G401 (cell line): ENCODE data around the gene EMC1. TPM values are rescaled to one million over a fixed set of nuclear protein-coding genes. Genes with fewer than 3 reads are reported as not detected.
A peak's percentile ranks its signal among the peaks of the same experiment; 100 is the strongest.
"Not testable (repeated sequence)": the region's sequence is repeated elsewhere in the genome, so short reads cannot be mapped to it uniquely, and the experiment has no call there.

Source experiments
- DNase-seq: peaks from one replicate; pipeline ENCODE4 v3.0.0-alpha.2; 2015; ENCODE audit warnings: low spot score
- in situ Hi-C: cut with HindIII; loops from 2 replicates; pipeline ENCODE4 v1.10.0; 2016; ENCODE audit warnings: low sequenced_read_pairs, mixed read lengths
- total RNA-seq: library from RNA; depleted of rRNA; stranded (reverse); fragments of >200 nt; shearing (Covaris generic); gene quantifications from 2 replicates; pipeline ENCODE4 v1.2.3, GENCODE V29; 2014

EMC1 gene
- total RNA-seq, 1 experiment from 2014 or later = 65.0 TPM

- no peak for DNase-seq
- in situ Hi-C loops = no loop called here
Observed at GRCh38 chr1:19222573-19222972, 28.8 kb downstream of the EMC1 start.

GRCh38 chr1:19220991-19221390 lies 30.3 kb downstream of the EMC1 start:
- in situ Hi-C loops = no loop called here
- no peak for DNase-seq

GRCh38 chr1:19220080-19220846 lies 31.1 kb downstream of the EMC1 start:
- in situ Hi-C loops = no loop called here
- DNase-seq = no peak

DNA sequence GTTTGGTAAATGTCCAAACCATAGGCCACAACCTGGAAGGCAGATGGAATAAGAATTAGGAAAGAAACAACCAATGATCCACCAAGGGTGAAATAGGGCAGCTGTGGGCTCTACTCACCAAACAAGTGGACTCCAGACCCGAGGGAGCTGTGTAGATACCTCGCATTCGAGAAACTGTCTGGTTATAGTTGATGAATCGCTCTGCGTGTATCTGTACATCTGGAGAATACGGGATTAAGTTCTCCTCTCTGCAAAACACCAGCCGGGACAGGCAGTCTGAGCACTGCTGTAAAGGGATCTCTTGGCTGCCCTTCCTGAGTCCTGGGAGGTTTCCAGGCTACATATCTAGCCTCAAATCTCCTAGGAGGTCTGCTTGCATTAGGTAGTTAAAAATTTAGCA lies 31.9 kb downstream of the EMC1 start:
- no peak for DNase-seq
- in situ Hi-C loops = no loop called here

DNA sequence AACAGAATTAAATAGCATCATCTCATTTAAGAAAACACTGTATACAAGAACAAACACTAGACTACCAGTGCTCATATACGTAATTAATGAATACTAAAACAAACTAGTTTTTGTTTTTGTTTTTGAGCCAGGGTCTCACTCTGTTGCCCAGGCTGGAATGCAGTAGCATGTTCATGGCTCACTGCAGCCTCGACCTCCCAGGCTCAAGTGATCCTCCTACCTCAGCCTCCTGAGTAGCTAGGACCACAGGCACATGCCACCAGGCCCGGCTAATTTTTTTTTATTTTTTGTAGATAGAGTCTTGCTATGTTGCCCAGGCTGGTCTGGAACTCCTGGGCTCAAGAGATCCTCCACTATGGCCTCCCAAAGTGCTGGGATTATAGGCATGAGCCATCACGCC lies 34.7 kb downstream of the EMC1 start:
- DNase-seq, in situ Hi-C loops: not testable (repeated sequence)

- DNase-seq = no peak
- in situ Hi-C loops = no loop called here
Observed at GRCh38 chr1:19213580-19213979, 37.7 kb downstream of the EMC1 start.

GRCh38 chr1:19212167-19212566 lies 39.2 kb downstream of the EMC1 start:
- in situ Hi-C loops = no loop called here
- DNase-seq = no peak

GRCh38 chr1:19210772-19211549 lies 40.4 kb downstream of the EMC1 start:
- DNase-seq = no peak
- in situ Hi-C loops = no loop called here

DNA sequence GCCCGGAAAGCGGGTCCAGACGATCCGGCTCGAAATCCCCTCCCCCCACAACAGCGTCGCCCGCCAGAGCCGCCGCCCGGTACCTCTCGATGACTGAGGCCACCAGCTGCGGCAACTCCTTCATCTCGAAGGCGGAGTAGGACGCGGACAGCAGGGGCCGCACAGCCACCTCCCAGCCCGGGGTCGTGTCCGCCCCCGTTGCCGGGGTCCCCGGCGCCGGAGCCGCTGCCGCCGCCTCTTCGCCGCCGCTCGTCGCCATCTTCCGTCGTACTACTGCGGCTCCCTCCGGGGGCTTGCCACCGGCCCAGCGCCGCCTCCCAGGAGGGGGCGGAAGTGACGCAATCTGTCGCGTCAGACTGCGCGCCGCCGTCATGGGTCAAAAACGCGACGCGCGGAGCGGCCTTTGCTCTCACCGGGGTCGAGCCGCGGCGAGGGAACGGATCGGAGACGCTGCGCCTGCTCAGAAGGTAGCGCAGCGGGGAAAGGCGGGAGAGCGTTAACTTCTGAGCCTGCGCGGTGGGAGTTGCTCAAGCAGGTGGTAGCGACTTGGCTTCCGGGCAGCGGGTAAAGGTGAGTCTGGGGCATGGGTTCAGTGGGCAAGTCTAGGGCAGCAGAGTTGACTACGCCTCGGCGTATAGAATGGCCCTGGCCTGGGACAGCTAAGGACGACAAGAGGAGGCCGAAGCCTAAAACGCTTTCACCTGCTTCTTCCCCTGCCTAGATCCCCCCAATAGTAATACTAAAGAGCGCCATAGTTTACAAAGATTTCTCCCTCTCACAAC lies 41.1 kb downstream of the EMC1 start, which contains the start of gene UBR4:
Gene UBR4, minus strand, starts transcription at position 277 of the 782 bp plus-strand sequence. Its CDS starts 18 bp downstream, at position 259.
- in situ Hi-C loops = no loop called here
- peak; percentile 91 for DNase-seq

GRCh38 chr1:19209439-19209989 lies 41.8 kb downstream of the EMC1 start:
- DNase-seq = peak; percentile 19
- in situ Hi-C loops = no loop called here

- DNase-seq = peak; percentile 14
- in situ Hi-C loops = no loop called here
Observed at GRCh38 chr1:19208710-19209438, 42.5 kb downstream of the EMC1 start.

DNA sequence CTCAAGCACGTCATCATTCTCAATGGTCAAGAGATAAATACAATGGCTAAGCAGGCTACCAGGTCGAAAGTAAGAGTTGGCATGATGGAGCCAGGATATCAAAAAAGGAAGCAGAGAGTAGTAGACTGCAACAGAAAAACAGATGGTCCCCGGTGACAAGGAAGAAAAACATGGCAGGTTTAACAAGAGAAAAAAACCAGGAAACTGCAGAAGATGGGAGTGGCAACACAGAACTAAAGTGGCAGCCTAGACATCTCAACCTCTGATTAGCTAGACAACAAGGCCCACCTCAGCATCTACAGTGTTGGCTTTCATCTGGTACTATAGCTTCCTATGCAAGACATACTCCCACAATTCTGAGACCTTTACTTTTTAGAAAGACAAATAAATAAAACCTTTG lies 44.4 kb downstream of the EMC1 start:
- DNase-seq = no peak
- in situ Hi-C loops = no loop called here

DNA sequence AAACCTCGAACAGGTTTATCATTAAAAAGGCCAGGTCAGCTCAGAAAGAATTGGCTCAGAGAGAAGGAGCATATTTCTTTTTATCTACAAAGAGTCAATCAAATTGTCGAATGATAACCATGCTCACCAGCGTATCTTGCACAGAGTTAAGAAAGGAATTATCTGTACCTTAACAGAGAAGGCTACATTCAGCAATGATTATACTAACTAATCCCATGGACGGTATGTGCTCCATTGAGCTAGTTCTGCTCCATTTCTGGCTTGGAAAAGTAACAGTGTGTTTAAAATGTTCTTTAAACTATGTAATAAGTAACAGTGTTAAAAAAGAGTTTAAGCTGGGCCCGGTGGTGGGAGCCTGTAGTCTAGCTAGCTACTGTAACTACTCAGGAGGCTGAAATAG lies 45.5 kb downstream of the EMC1 start:
- no peak for DNase-seq
- in situ Hi-C loops = no loop called here

- no peak for DNase-seq
- in situ Hi-C loops = no loop called here
Observed at GRCh38 chr1:19205403-19205802, 45.9 kb downstream of the EMC1 start.

DNA sequence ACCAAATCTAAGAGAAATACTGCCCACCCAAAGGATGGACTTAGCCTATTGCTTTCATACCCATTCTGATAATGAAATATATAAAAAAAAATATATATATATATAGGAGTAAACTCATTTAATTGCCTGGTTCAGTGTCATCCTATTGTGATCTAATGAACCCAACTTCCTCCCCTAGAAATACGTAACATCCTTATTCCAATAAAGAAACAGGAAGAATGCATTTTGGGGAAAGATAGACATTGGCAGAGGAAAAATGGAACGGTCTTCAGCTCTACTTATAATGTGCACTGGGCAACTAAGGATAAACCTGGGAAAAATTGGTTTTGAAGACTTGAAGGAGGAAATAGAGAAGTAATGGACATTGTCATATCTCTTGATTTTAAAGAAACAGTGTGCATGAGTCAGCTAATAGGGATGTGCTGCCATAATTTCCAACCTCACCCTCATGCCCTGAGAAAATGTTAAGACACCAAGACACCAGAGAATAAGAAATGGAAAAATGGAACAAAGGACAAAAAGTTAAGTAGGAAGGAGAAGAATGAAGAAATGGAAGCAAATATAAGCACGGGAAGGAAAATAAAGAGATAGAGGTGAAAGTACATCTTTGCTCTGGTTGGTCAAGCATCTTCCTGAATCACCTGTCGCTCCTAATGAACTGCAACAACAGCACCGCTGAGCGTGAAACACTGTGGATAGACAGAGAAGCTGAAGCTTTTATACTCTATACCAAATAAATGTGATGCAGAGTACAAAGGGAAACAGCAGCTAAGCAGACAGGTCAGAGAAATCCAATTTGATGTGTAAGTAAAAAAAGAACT lies 46.7 kb downstream of the EMC1 start:
- in situ Hi-C loops = no loop called here
- no peak for DNase-seq

DNA sequence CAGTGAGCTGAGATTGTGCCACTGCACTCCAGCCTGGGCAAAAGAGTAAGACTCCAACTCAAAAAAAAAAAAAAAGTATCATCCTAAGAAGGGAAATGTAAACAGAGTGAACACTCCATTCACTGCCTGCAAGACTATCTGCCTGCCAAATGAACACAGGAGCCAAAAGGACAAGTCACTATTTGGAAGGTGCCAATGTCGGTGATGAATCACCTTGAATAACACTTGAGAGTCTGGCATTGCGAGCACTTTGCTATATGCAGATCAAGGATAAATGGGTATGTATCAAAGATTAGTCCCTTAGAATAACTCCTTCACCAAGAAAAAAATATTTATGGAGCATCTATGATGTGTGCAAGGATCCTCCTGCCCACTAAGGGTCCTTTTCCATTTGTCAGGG lies 47.9 kb downstream of the EMC1 start:
- peak; percentile 13 for DNase-seq
- in situ Hi-C loops = no loop called here

DNA sequence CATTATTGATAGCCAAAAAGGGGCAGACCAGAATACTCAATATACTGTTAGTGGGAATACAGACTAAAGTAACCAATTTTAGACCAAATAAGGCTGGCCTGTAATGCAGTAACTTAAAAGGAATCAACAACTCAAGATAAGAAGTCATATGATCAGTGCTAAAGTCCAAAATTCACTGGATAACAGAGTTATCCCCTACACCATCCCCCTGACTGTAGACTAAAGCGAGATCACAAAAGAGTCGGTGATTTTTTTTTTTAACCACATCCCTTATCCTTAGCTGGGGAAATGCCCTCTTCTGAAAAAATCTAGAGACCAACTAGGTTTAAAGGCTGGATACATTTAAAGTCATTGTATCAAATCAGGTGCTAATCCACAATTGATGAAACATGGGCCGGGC lies 48.9 kb downstream of the EMC1 start:
- in situ Hi-C loops = no loop called here
- DNase-seq = no peak

GRCh38 chr1:19199969-19200604 lies 51.2 kb downstream of the EMC1 start:
- in situ Hi-C loops = no loop called here

More at GRCh38 chr1:19199969-19200604, 51.2 kb downstream of the EMC1 start:
- DNase-seq = no peak
